Right lobe of liver (tissue), 4 donors: Measurements from ENCODE around the gene HSP90AB1.
A peak's percentile ranks its signal among the peaks of the same experiment; 100 is the strongest.

Experiments
- CTCF ChIP-seq, 4 donors: fragments of 200-600 bp in 3 of 4; fragments of 450-650 bp in 1 of 4; IDR thresholded peaks; one replicate each; pipeline versions ENCODE4 v1.5.1 to v1.8.0; 2016 to 2022; ENCODE audit warnings: antibody characterized with exemption in 4 of 4, mild to moderate bottlenecking in 2 of 4
- POLR2A ChIP-seq: fragments of 450-650 bp; IDR thresholded peaks from one replicate; pipeline ENCODE4 v1.6.1; 2017; ENCODE audit warnings: antibody characterized with exemption, mild to moderate bottlenecking
- donor health status: DM: no; HTN: no; CAD: no.
- donor health status: DM: no; HTN: no; CAD: no.
- donor health status: DM: no; HTN: yes; CAD: no.

GRCh38 chr6:44257753-44258324 is 10.9 kb downstream of the HSP90AB1 start:
- TF ChIP-seq CTCF (IDR thresholded peaks at IDR 0.05): peak in 1 of 4 donors; percentile 4
- TF ChIP-seq POLR2A: no peak
